Measurements from ENCODE around the gene LONRF3.

The LONRF3 gene

GRCh38 chrX:118974088-118974907, at the start of gene LONRF3:
LONRF3 (plus strand) TSS chrX:118974618; CDS start chrX:118974781, 163 bp downstream.
- peak; percentile 19 for DNase-seq (ENCODE audit: low read depth)

GRCh38 chrX:118928151-118928550, 46.3 kb upstream of the LONRF3 start:
- DNase-seq (ENCODE audit: low read depth): no peak

DNA sequence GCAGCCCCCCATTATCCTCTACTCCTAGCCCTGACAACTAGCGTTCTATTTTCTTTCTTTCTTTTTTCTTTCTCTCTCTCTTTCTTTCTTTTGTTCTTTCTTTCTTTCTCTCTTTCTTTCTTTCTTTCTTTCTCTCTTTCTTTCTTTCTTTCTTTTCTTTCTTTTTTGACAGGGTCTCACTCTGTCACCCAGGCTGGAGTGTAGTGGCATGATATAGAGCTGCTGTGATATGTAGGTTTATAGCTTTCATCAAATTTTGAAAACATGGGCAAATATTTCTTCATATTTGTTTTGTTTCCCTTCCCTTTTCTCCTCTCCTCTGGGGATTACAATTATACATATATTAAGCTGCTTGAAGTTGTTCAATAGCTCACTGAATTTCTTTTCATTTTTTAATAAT, 39.1 kb upstream of the LONRF3 start:
- no peak for DNase-seq (ENCODE audit: low read depth)

GRCh38 chrX:118941147-118941546, 33.3 kb upstream of the LONRF3 start:
- DNase-seq (ENCODE audit: low read depth): no peak

GRCh38 chrX:118943102-118943501, 31.3 kb upstream of the LONRF3 start:
- no peak for DNase-seq (ENCODE audit: low read depth)

- DNase-seq (ENCODE audit: low read depth): no peak
These were observed 28.5 kb upstream of the LONRF3 start for GRCh38 chrX:118945921-118946320.

GRCh38 chrX:118948270-118948669, 26.1 kb upstream of the LONRF3 start:
- DNase-seq (ENCODE audit: low read depth): no peak

DNA sequence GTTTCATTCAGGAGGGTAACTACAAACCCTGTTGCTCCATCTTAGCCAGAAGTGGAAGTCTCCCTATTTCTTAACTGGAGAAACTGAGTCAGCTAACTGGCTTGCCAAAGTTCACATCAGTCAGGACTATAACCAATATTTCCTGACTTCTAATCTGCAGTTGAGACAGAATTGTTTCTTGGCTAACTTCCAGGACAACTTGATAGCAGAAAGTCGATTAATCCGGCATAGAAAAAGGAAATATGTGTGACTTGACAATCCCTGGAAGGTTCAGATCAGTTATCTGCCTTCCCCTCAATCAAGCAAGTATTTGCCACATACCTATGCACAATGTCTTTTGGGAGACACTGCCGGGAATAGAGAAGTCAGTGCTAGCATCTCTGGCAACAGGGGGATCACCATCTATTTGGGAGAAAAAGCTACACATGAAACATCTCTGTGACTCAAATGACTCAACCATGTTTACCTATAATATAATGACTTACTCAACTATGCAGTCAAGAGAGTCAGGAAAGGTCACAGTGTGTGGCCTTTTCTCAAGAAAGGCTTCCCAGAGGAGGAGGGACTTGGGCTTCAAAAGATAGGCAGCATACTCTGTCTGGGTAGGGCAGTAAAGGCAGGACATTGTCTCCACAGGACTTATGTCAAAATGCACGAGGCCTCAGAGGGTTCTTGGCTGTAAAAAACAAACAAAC, 12.4 kb upstream of the LONRF3 start:
- DNase-seq (ENCODE audit: low read depth): no peak

GRCh38 chrX:118963159-118963558, 11.3 kb upstream of the LONRF3 start:
- DNase-seq (ENCODE audit: low read depth): no peak

DNA sequence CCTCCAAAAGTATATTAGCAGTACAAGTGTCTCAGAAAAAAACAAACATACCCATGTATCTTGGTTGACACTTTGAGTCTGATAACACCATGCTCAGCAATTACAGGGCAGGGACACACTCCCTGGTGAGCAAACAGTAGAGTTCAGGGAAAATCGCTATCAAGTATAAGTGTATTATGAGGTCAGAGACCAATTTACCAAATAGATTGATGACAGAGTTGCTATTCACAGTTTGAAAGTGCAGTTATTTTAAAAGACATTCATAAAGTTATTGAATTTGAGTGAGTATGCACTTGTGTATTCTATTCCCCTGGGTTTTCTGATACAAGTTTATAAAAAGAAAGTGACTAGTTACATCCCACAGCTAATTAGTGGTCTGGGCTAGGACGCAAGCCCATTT, 10.2 kb upstream of the LONRF3 start:
- no peak for DNase-seq (ENCODE audit: low read depth)

- DNase-seq (ENCODE audit: low read depth): no peak
These were observed 9.0 kb upstream of the LONRF3 start for GRCh38 chrX:118965395-118965794.

GRCh38 chrX:118968031-118968430, 6.4 kb upstream of the LONRF3 start:
- no peak for DNase-seq (ENCODE audit: low read depth)

DNA sequence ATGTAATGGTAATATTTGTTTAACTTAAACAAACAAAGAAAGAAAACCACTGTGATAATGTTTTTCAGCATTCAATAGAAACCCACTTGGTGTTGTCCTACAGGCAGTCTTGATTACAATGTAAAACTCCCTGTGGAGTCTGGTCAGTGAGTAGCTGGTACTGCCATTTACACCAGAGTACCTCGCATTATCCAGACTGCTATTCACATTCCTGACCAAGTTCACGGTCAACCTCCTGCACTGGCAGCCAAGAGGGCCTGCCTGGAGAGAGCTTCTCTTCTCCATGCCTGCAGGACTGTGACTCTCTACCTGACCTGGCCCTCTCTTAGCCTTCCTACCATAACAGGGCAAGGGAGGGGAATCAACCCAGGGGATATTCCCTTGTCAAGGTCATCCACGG, 2.9 kb upstream of the LONRF3 start:
- no peak for DNase-seq (ENCODE audit: low read depth)

DNA sequence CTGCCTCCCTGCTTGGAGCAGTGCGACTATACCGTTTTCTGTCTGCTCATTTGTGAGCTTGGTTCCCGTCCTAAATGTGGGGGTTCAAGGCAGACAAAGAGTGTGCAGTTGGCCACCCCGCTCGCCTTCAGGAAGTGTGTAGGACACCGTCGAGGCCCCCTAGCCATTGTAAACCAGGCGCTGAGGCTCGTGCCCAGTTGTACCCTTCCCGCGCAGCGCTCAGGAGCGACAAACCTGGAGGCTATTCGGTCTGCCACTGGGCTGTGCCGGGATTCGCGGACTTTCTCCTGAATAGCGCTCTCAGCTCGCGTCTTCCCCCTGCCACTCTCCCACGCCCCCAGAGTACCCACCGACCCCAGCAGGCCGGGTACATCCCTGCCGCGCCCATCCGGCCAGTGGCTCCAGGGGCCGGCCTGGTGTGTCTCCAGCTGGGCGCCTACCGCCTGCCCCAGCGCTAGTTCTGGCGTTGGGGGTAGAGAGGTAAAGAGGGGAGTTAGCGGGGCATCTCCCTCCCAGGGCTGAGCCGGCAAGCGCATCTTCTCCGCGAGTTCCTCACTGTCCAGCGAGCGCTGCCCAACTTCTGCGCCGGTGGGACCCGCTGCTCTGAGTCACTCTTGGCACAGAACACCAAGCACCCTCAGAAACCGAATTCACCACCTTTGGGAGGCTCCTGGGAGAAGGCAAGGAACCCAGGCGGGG, 880 bp upstream of the LONRF3 start:
- DNase-seq (ENCODE audit: low read depth): peak; percentile 1

GRCh38 chrX:118974908-118975671, 672 bp downstream of the LONRF3 start:
- DNase-seq (ENCODE audit: low read depth): peak; percentile 12

- DNase-seq (ENCODE audit: low read depth): peak; percentile 35
These were observed 1.6 kb downstream of the LONRF3 start for GRCh38 chrX:118975831-118976598.

GRCh38 chrX:118976599-118977340, 2.4 kb downstream of the LONRF3 start:
- peak; percentile 12 for DNase-seq (ENCODE audit: low read depth)

- no peak for DNase-seq (ENCODE audit: low read depth)
These were observed 3.0 kb downstream of the LONRF3 start for GRCh38 chrX:118977424-118977823.

DNA sequence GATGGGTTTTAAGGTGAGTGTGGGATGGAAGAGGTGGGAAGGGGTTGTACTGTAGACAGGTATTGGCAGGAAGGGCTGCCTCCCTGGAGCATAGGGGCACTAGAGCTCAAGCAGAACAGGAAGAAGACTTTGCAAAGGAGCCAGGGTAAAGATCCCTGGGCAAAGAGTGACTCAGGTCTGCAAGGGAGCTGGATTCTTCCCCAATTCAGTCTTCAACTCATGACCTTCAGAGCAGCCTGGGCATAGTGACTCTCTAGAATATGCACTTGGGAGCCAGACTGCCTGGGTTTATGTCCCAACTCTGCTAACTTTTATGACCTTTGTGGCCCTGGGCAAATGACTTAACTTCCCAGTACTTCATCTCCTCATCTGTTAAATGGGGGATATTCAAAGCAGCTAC, 4.0 kb downstream of the LONRF3 start:
- no peak for DNase-seq (ENCODE audit: low read depth)

DNA sequence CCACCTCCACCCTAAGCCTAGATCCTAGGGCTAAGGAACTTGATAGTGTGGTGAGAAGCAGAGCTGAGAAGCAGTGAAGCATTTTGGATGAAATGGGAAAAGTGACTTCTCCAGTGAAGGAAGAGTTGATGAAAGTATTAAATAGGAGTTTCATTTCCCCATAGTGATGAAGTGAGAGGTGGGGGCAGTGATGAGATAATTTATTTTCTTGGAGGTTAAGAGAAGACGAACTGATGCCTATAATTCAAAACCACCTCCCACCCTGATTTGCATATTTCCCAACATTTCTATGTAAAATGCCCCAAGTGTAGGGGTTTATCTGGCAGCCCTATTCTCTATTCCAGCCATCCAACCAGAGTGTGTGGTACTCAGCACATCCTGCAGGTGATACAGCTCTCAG, 6.3 kb downstream of the LONRF3 start:
- DNase-seq (ENCODE audit: low read depth): no peak

- no peak for DNase-seq (ENCODE audit: low read depth)
These were observed 9.1 kb downstream of the LONRF3 start for GRCh38 chrX:118983513-118983912.

Measured in ELR (cell line).